K562 (cell line): ENCODE results near the gene SLC25A28. TPM values are rescaled to one million over a fixed set of nuclear protein-coding genes. Genes with fewer than 3 reads are reported as not detected.

ENCODE experiments used
- ATAC-seq: fragments of 200-7000 bp; cut with Tn5 transposase; 3 replicates; pipeline ENCODE4 v1.9.1; 2020; ENCODE audit warnings: moderate library complexity
- BruUV-seq: library from RNA; stranded (reverse); fragments of 400-500 nt; replicated peaks from 2 replicates; lab custom pipeline; 2021; lab: Mats Ljungman, UMichigan
- CTCF ChIA-PET: fragments of 300-600 bp; formaldehyde crosslinking; extraction: SDS; loops from one replicate; lab custom pipeline; 2021; ENCODE audit warnings: low intra/inter-chr PET ratio; lab: Yijun Ruan, JAX
- POLR2A ChIA-PET: fragments of 300-600, 350-650 bp; sonication (Branson Sonifier 250); formaldehyde crosslinking; extraction: SDS; loops from one replicate; lab custom pipeline; 2021; ENCODE audit warnings: antibody characterized with exemption, inconsistent platforms; lab: Yijun Ruan, JAX
- DNase-seq, 4 experiments: peaks; one replicate each; pipeline versions ENCODE4 v3.0.0 to v3.0.0-alpha.2; 2011 to 2018; ENCODE audit warnings: low spot score in 3 of 4, mixed read lengths in 3 of 4; ENCODE audit errors: extremely low read depth in 1 of 4
- FAIRE-seq: peaks from 2 replicates; lab custom pipeline; 2011; peaks lifted over from hg19 to GRCh38; lab: Jason Lieb, UNC
- H2AFZ ChIP-seq: 2 replicates; pipeline ENCODE4 v1.6.0; 2011; ENCODE audit warnings: low read depth, low read length, control low read depth, inconsistent platforms
- H3K27ac ChIP-seq: fragments of 200-600 bp; 3 replicates; pipeline ENCODE4 v1.8.0; 2011; ENCODE audit warnings: low read depth, mild to moderate bottlenecking, control low read depth, inconsistent platforms, low read length, moderate library complexity, mixed read lengths; ENCODE audit errors: extremely low read depth
- H3K27me3 ChIP-seq, 2 experiments: fragments of 300-600 bp in 1 of 2; 2 replicates in 1 of 2; 3 replicates in 1 of 2; pipeline versions ENCODE4 v1.6.0 to v1.8.0; 2011; ENCODE audit warnings: inconsistent platforms in 2 of 2, low read length in 2 of 2, mild to moderate bottlenecking in 1 of 2, mixed read lengths in 1 of 2, moderate library complexity in 1 of 2; ENCODE audit not compliant: control insufficient read depth in 2 of 2, insufficient read depth in 2 of 2
- H3K36me3 ChIP-seq: fragments of 300-600 bp; 3 replicates; pipeline ENCODE4 v1.8.0; 2011; ENCODE audit warnings: mild to moderate bottlenecking, low read length, inconsistent platforms; ENCODE audit not compliant: control insufficient read depth, insufficient read depth
- H3K4me1 ChIP-seq, 2 experiments: fragments of 200-600 bp in 1 of 2; replicated peaks in 1 of 2; 2 replicates in 1 of 2; 3 replicates in 1 of 2; pipeline versions ENCODE4 v1.5.1 to v1.8.0; 2011; ENCODE audit warnings: inconsistent platforms in 2 of 2, low read length in 2 of 2, mild to moderate bottlenecking in 1 of 2, mixed read lengths in 1 of 2, moderate library complexity in 1 of 2; ENCODE audit not compliant: control insufficient read depth in 2 of 2, insufficient read depth in 2 of 2
- H3K4me2 ChIP-seq: 2 replicates; pipeline ENCODE4 v1.6.1; 2011; ENCODE audit warnings: low read length, control low read depth, inconsistent platforms, mixed read lengths; ENCODE audit not compliant: insufficient read depth
- H3K4me3 ChIP-seq: fragments of 200-600 bp; sonication (generic), shearing (Covaris generic); 2 replicates; pipeline ENCODE4 v1.5.1; 2016; ENCODE audit warnings: control low read depth, inconsistent platforms
- H3K79me2 ChIP-seq: fragments of 200-600 bp; 3 replicates; pipeline ENCODE4 v1.8.0; 2011; ENCODE audit warnings: low read length, inconsistent platforms; ENCODE audit not compliant: control insufficient read depth, insufficient read depth
- H3K9ac ChIP-seq, 2 experiments: 2 replicates each; pipeline versions ENCODE4 v1.6.0 to v1.6.1; 2011; ENCODE audit warnings: low read depth in 2 of 2, low read length in 2 of 2, control low read depth in 1 of 2, inconsistent platforms in 1 of 2, mild to moderate bottlenecking in 1 of 2, mixed read lengths in 1 of 2; ENCODE audit not compliant: insufficient read depth in 1 of 2
- H3K9me1 ChIP-seq: one replicate; pipeline ENCODE4 v1.6.0; 2011; ENCODE audit warnings: inconsistent platforms, mild to moderate bottlenecking, low read length, moderate library complexity; ENCODE audit not compliant: control insufficient read depth, insufficient read depth
- H3K9me3 ChIP-seq: replicated peaks from 2 replicates; pipeline ENCODE4 v1.5.1; 2011; ENCODE audit warnings: low read depth, low read length, inconsistent platforms; ENCODE audit not compliant: control insufficient read depth, insufficient read depth
- H4K20me1 ChIP-seq: replicated peaks from 2 replicates; pipeline ENCODE4 v1.6.1; 2011; ENCODE audit warnings: low read length, inconsistent platforms, mixed read lengths; ENCODE audit not compliant: control insufficient read depth, insufficient read depth
- CAMTA2 ChIP-seq: fragments of 250-450 bp; sonication (Bioruptor Pico); conservative IDR thresholded peaks from 2 replicates; pipeline ENCODE4 v1.5.1; 2022
- CCAR2 ChIP-seq: fragments of 200-400 bp; formaldehyde crosslinking; IDR thresholded peaks from 2 replicates; pipeline ENCODE4 v1.6.1; 2017; ENCODE audit warnings: mild to moderate bottlenecking, low read depth, low read length
- POLR2B ChIP-seq: fragments of 450-650 bp; IDR thresholded peaks from 2 replicates; pipeline ENCODE4 v1.6.1; 2018; ENCODE audit warnings: low read depth; ENCODE audit not compliant: partially characterized antibody
- RNF2 ChIP-seq: sonication (generic); IDR thresholded peaks from 2 replicates; pipeline ENCODE4 v1.6.1; 2016
- SIX5 ChIP-seq, 2 experiments: IDR thresholded peaks; 2 replicates each; pipeline ENCODE4 v1.6.1; 2011; ENCODE audit warnings: low read length in 2 of 2, borderline replicate concordance in 1 of 2, low read depth in 1 of 2, mild to moderate bottlenecking in 1 of 2, moderate library complexity in 1 of 2; ENCODE audit not compliant: insufficient read depth in 1 of 2
- SMC3 ChIP-seq: conservative IDR thresholded peaks from 2 replicates; pipeline ENCODE4 v1.6.1; 2011; ENCODE audit warnings: low read depth, low read length, improper control_type of control experiment; ENCODE audit not compliant: insufficient read depth
- ZKSCAN3 ChIP-seq: fragments of 250-450 bp; sonication (Bioruptor Pico); IDR thresholded peaks from 2 replicates; pipeline ENCODE4 v1.4.0; 2020
- ZNF133 ChIP-seq: fragments of 250-450 bp; sonication (Bioruptor Pico); IDR thresholded peaks from 2 replicates; pipeline ENCODE4 v1.4.0; 2020; ENCODE audit warnings: mild to moderate bottlenecking
- ZNF165 ChIP-seq: fragments of 250-450 bp; sonication (Bioruptor Pico); IDR thresholded peaks from 2 replicates; pipeline ENCODE4 v1.4.0; 2020; ENCODE audit warnings: borderline replicate concordance
- ZNF507 ChIP-seq: conservative IDR thresholded peaks from 2 replicates; pipeline ENCODE4 v1.6.1; 2017; ENCODE audit warnings: missing genetic modification characterization, missing compliant biosample characterization
- ZNF592 ChIP-seq: fragments of 450-650 bp; IDR thresholded peaks from 2 replicates; pipeline ENCODE4 v1.6.1; 2017; ENCODE audit warnings: antibody characterized with exemption, mild to moderate bottlenecking
- WGBS: fragments of 100-300 bp; shearing (Covaris generic); methylation state at CpG from one replicate; pipeline ENCODE4 v1.1.6; 2016; ENCODE audit warnings: low coverage, mixed read lengths; ENCODE audit not compliant: insufficient coverage; ENCODE audit errors: missing lambda C conversion rate; 5-methylcytosine and 5-hydroxymethylcytosine counted together
- in situ Hi-C: fragments of 300-500 bp; cut with MboI; formaldehyde crosslinking; loops from 4 replicates; pipeline ENCODE4 v1.15.0; 2018; ENCODE audit warnings: inconsistent platforms, mixed read lengths
- intact Hi-C: fragments of 100-400 bp; cut with micrococcal nuclease; formaldehyde crosslinking; loops from 2 replicates; pipeline ENCODE4 v1.14.2; 2022
- polyA plus RNA-seq, 8 experiments: library from polyadenylated mRNA; depleted of rRNA in 4 of 8; stranded (reverse) in 5 of 8; unstranded in 3 of 8; fragments of >200 nt; fragmentation: Nextera tagmentation in 2 of 8; fragmentation: Illumina TruSeq in 1 of 8; extraction: Ambion mirVana in 2 of 8; extraction: Trizol in 1 of 8; gene quantifications; 2 replicates each; pipeline versions ENCODE4 v1.2.1 to v1.2.3, GENCODE V29; 2011 to 2014; ENCODE audit warnings: inconsistent platforms in 1 of 8, missing spikeins in 1 of 8
- total RNA-seq, 7 experiments: library from RNA; depleted of rRNA in 6 of 7; stranded (reverse); fragments of >200 nt in 6 of 7; fragmentation: Illumina TruSeq in 2 of 7; extraction: Trizol in 2 of 7; gene quantifications; 2 replicates each; pipeline versions ENCODE4 v1.2.1 to v1.2.3, GENCODE V29; 2011 to 2021; ENCODE audit warnings: low replicate concordance in 1 of 7

Gene SLC25A28
- total and polyA plus RNA-seq, 9 of the 15 experiments (the other 6 are each of a cell fraction or from before 2014, with no cell fraction given), result 6.2 to 32.3 (median 18.8) TPM

GRCh38 chr10:99615426-99615825 is 4.8 kb downstream of the SLC25A28 start:
- no peaks in the 10 kb centered on the region for H3K9me3 ChIP-seq
- no peak overlapping the region for H2AFZ ChIP-seq
- H3K36me3 ChIP-seq, result peaks cover 58% of the 10 kb centered on the region
- no peak for FAIRE-seq
- peaks cover 3 to 10% of the 10 kb centered on the region in 2 experiments; a peak in 4 of 5 replicates for H3K4me1 ChIP-seq
- 76% methylated on average over 4 of the region's 4 CpGs for WGBS
- no peak overlapping the region for H3K9ac ChIP-seq
- intact Hi-C loops (no loop called here), in situ Hi-C loops (loop anchor here (5.0 kb wide), 1 partner anchor 97 kb away; no protein-coding TSS in a partner anchor)
- no peak for ATAC-seq
- no peaks in the 10 kb centered on the region for H3K27me3 ChIP-seq
- H3K4me3 ChIP-seq, result no peak overlapping the region
- CTCF ChIA-PET, result no interaction called here
- H4K20me1 ChIP-seq, result no peaks in the 10 kb centered on the region; the same call in none of the 2 replicates
- DNase-seq, result no peak
- no peak overlapping the region for H3K4me2 ChIP-seq
- TF ChIP-seq RNF2, result no peak
- TF ChIP-seq, all 486 proteins: peak for 0
- POLR2A ChIA-PET, result interaction anchor here (1.0 to 1.5 kb wide), 2 partner anchors 16 to 20 kb away, joined by 3 read pairs; no protein-coding TSS in a partner anchor
- peaks cover 44% of the 10 kb centered on the region for H3K79me2 ChIP-seq
- no TSS peak for BruUV-seq
- H3K9me1 ChIP-seq, result no peaks in the 10 kb centered on the region
- H3K27ac ChIP-seq, result no peak overlapping the region

- ChIA-PET POLR2A (interaction anchor here (0.6 to 1.4 kb wide), 3 partner anchors 8 to 775 kb away, joined by 3 to 9 read pairs (median 4); partner anchors contain the start of gene SLC25A28), CTCF (interaction anchor here (0.7 to 2.2 kb wide), 4 partner anchors 52 to 395 kb away, joined by 3 to 14 read pairs (median 11); no protein-coding TSS in a partner anchor)
- Histone ChIP-seq H3K4me2 (no peak overlapping the region), H4K20me1 (no peaks in the 10 kb centered on the region; the same call in none of the 2 replicates), H3K9me1 (no peaks in the 10 kb centered on the region), H3K4me3 (no peak overlapping the region), H3K4me1 (peaks cover 0 to 4% of the 10 kb centered on the region in 2 experiments; a peak in 3 of 5 replicates), H3K9ac (no peak overlapping the region), H3K9me3 (no peaks in the 10 kb centered on the region), H3K27ac (no peak overlapping the region), H3K36me3 (peaks cover 52% of the 10 kb centered on the region; the same call in 2 of the 3 replicates), H2AFZ (no peak overlapping the region), H3K79me2 (peaks cover 16% of the 10 kb centered on the region), H3K27me3 (no peaks in the 10 kb centered on the region)
- no TSS peak for BruUV-seq
- in situ Hi-C loops (loop anchor here (5.0 kb wide), 2 partner anchors 50 to 180 kb away; partner anchors contain the start of gene GOT1), intact Hi-C loops (loop anchor here (2.0 kb wide), 3 partner anchors 51 to 219 kb away; no protein-coding TSS in a partner anchor)
- FAIRE-seq, result peak; percentile 77
- peak; percentile 40 to 61 (median 58) for DNase-seq
- 14% methylated on average over 7 of the region's 7 CpGs for WGBS
- ATAC-seq, result peak; percentile 83
- TF ChIP-seq SIX5 (IDR thresholded peaks at IDR 0.05; ENCODE audit: borderline replicate concordance in 1 of 2, insufficient read depth in 1 of 2, low read depth in 1 of 2, low read length in 2 of 2) (no peak), CAMTA2 (CRISPR knock-in tag) (no peak), ZNF507 (tag) (no peak), POLR2B (no peak), ZNF592 (no peak), ZKSCAN3 (CRISPR knock-in tag) (no peak), ZNF165 (CRISPR knock-in tag) (no peak), ZNF133 (CRISPR knock-in tag) (no peak), SMC3 (peak; percentile 66), CCAR2 (no peak)
These were observed 7.9 kb downstream of the SLC25A28 start for GRCh38 chr10:99612167-99612831.
